GM12878 (cell line): ENCODE results near the gene RASAL1. TPM values are rescaled to one million over a fixed set of nuclear protein-coding genes. Genes with fewer than 3 reads are reported as not detected.
A peak's percentile ranks its signal among the peaks of the same experiment; 100 is the strongest.

Source experiments
- IRF3 ChIP-seq: fragments of 450-650 bp; IDR thresholded peaks from 2 replicates; pipeline ENCODE4 v1.6.1; 2014; ENCODE audit warnings: mild to moderate bottlenecking
- NBN ChIP-seq: fragments of 450-650 bp; IDR thresholded peaks from 2 replicates; pipeline ENCODE4 v1.6.1; 2016
- SMARCA5 ChIP-seq: fragments of 450-650 bp; IDR thresholded peaks from 2 replicates; pipeline ENCODE4 v1.6.1; 2017; ENCODE audit warnings: mild to moderate bottlenecking
- microRNA-seq: library from miRNA; unstranded; fragments of <30 nt; microRNA quantifications from one replicate; pipeline ENCODE4, GENCODE V29; 2018
- polyA plus RNA-seq, 11 experiments: library from polyadenylated mRNA; depleted of rRNA in 4 of 11; unstranded in 6 of 11; stranded (reverse) in 5 of 11; fragments of >200 nt; fragmentation: Nextera tagmentation in 4 of 11; fragmentation: Illumina TruSeq in 1 of 11; extraction: Ambion mirVana in 4 of 11; extraction: Trizol in 1 of 11; gene quantifications; 1 replicate in 1 of 11; 2 replicates in 10 of 11; pipeline versions ENCODE4 v1.2.1 to v1.2.3, GENCODE V29; 2011 to 2016; ENCODE audit warnings: inconsistent platforms in 2 of 11, missing spikeins in 2 of 11, low read depth in 1 of 11
- small RNA-seq: library from RNA; depleted of rRNA; stranded (forward); fragments of <200 nt; gene quantifications from one replicate; pipeline ENCODE3, GENCODE V24; 2014
- total RNA-seq, 4 experiments: library from RNA; depleted of rRNA in 3 of 4; stranded (reverse); fragments of >200 nt in 3 of 4; fragmentation: Illumina TruSeq in 1 of 4; extraction: Trizol in 1 of 4; gene quantifications; 2 replicates each; pipeline versions ENCODE4 v1.2.1 to v1.2.3, GENCODE V29; 2013 to 2021

The RASAL1 gene
- total and polyA plus RNA-seq, 10 of the 15 experiments (the other 5 are each of a cell fraction or from before 2014, with no cell fraction given), result 0.12 to 1.0 (median 0.52) TPM; not detected in 6

- TF ChIP-seq IRF3 (no peak), NBN (0 out of 2 replicates have a peak, but pooled peaks have one; percentile 27), SMARCA5 (peak; percentile 21; the same call in 1 of the 2 replicates)
These were observed 85.4 kb downstream of the RASAL1 start (continued) for GRCh38 chr12:113049976-113050742.

Small RNAs within 50 kb of the gene (microRNA-seq; reads per million reads assigned to microRNA genes)
- not detected for gene MIR7106

Small RNAs within 50 kb of the gene (small RNA-seq; reads per million reads assigned to genes)
- not detected for gene MIR7106
- gene RF00019, result not detected

Other genes with a start within 250 kb of the RASAL1 start
Only the 7 nearest of the 10 such genes appear.
- 22.2 and 28.5 TPM in 2 replicates for gene OAS3, start 197.3 kb downstream of the RASAL1 start, total RNA-seq (2014; rRNA removed)
- gene OAS3, start 197.3 kb downstream of the RASAL1 start, total RNA-seq (2014; rRNA removed; fragmentation: Illumina TruSeq; extraction: Trizol), result 13.8 and 16.4 TPM in 2 replicates
- 39.0 and 44.0 TPM in 2 replicates for gene OAS3, start 197.3 kb downstream of the RASAL1 start, total RNA-seq (2021)
- 62.6 and 107 TPM in 2 replicates for gene OAS3, start 197.3 kb downstream of the RASAL1 start, polyA plus RNA-seq (2011; rRNA removed)
- 30.1 and 30.7 TPM in 2 replicates for gene OAS3, start 197.3 kb downstream of the RASAL1 start, polyA plus RNA-seq (2014; fragmentation: Illumina TruSeq; extraction: Trizol)
- 1 to 10 TPM; 5.1 to 5.9 TPM for gene OAS3, start 197.3 kb downstream of the RASAL1 start, polyA plus RNA-seq (2014; fragmentation: Nextera tagmentation; extraction: Ambion mirVana)
- gene OAS3, start 197.3 kb downstream of the RASAL1 start, polyA plus RNA-seq (2014; rRNA removed), result 27.8 and 30.9 TPM in 2 replicates
- gene OAS3, start 197.3 kb downstream of the RASAL1 start, polyA plus RNA-seq (2016; fragmentation: Nextera tagmentation; extraction: Ambion mirVana), result 10 to 100 TPM; 10.8 to 11.0 TPM
- gene OAS2, start 157.2 kb downstream of the RASAL1 start, total RNA-seq (2014; rRNA removed), result 90.7 and 125 TPM in 2 replicates
- 105 and 113 TPM in 2 replicates for gene OAS2, start 157.2 kb downstream of the RASAL1 start, total RNA-seq (2014; rRNA removed; fragmentation: Illumina TruSeq; extraction: Trizol)
- 89.7 and 102 TPM in 2 replicates for gene OAS2, start 157.2 kb downstream of the RASAL1 start, total RNA-seq (2021)
- gene OAS2, start 157.2 kb downstream of the RASAL1 start, polyA plus RNA-seq (2011; rRNA removed), result 290 and 350 TPM in 2 replicates
- 133 and 223 TPM in 2 replicates for gene OAS2, start 157.2 kb downstream of the RASAL1 start, polyA plus RNA-seq (2014; fragmentation: Illumina TruSeq; extraction: Trizol)
- 10 to 100 TPM; 32.4 to 43.4 TPM for gene OAS2, start 157.2 kb downstream of the RASAL1 start, polyA plus RNA-seq (2014; fragmentation: Nextera tagmentation; extraction: Ambion mirVana)
- 81.0 and 92.9 TPM in 2 replicates for gene OAS2, start 157.2 kb downstream of the RASAL1 start, polyA plus RNA-seq (2014; rRNA removed)
- gene OAS2, start 157.2 kb downstream of the RASAL1 start, polyA plus RNA-seq (2016; fragmentation: Nextera tagmentation; extraction: Ambion mirVana), result 10 to 100 TPM; 51.5 to 51.6 TPM
- 0.87 and 0.96 TPM in 2 replicates for gene DTX1, start 79.0 kb downstream of the RASAL1 start, total RNA-seq (2014; rRNA removed)
- 0.37 and 0.49 TPM in 2 replicates for gene DTX1, start 79.0 kb downstream of the RASAL1 start, total RNA-seq (2014; rRNA removed; fragmentation: Illumina TruSeq; extraction: Trizol)
- 2.3 and 2.8 TPM in 2 replicates for gene DTX1, start 79.0 kb downstream of the RASAL1 start, total RNA-seq (2021)
- gene DTX1, start 79.0 kb downstream of the RASAL1 start, polyA plus RNA-seq (2011; rRNA removed), result 0.62 and 0.83 TPM in 2 replicates
- gene DTX1, start 79.0 kb downstream of the RASAL1 start, polyA plus RNA-seq (2014; fragmentation: Illumina TruSeq; extraction: Trizol), result 0.46 and 1.1 TPM in 2 replicates
- under 1 TPM; 0.13 to 0.32 TPM for gene DTX1, start 79.0 kb downstream of the RASAL1 start, polyA plus RNA-seq (2014; fragmentation: Nextera tagmentation; extraction: Ambion mirVana)
- 1.2 and 1.3 TPM in 2 replicates for gene DTX1, start 79.0 kb downstream of the RASAL1 start, polyA plus RNA-seq (2014; rRNA removed)
- under 1 TPM; 0.09 to 0.33 TPM for gene DTX1, start 79.0 kb downstream of the RASAL1 start, polyA plus RNA-seq (2016; fragmentation: Nextera tagmentation; extraction: Ambion mirVana)
- not detected in 2 replicates for gene CFAP73, start 14.0 kb upstream of the RASAL1 start, total RNA-seq (2014; rRNA removed)
- not detected in 2 replicates for gene CFAP73, start 14.0 kb upstream of the RASAL1 start, total RNA-seq (2014; rRNA removed; fragmentation: Illumina TruSeq; extraction: Trizol)
- gene CFAP73, start 14.0 kb upstream of the RASAL1 start, total RNA-seq (2021), result 0.18 TPM in 1 of 2 replicates, not detected in the other
- gene CFAP73, start 14.0 kb upstream of the RASAL1 start, polyA plus RNA-seq (2011; rRNA removed), result not detected in 2 replicates
- gene CFAP73, start 14.0 kb upstream of the RASAL1 start, polyA plus RNA-seq (2014; fragmentation: Illumina TruSeq; extraction: Trizol), result not detected in 2 replicates
- not detected for gene CFAP73, start 14.0 kb upstream of the RASAL1 start, polyA plus RNA-seq (2014; fragmentation: Nextera tagmentation; extraction: Ambion mirVana)
- not detected in 2 replicates for gene CFAP73, start 14.0 kb upstream of the RASAL1 start, polyA plus RNA-seq (2014; rRNA removed)
- not detected for gene CFAP73, start 14.0 kb upstream of the RASAL1 start, polyA plus RNA-seq (2016; fragmentation: Nextera tagmentation; extraction: Ambion mirVana)
- gene DDX54, start 49.7 kb upstream of the RASAL1 start, total RNA-seq (2014; rRNA removed), result 44.3 and 58.9 TPM in 2 replicates
- 24.7 and 28.8 TPM in 2 replicates for gene DDX54, start 49.7 kb upstream of the RASAL1 start, total RNA-seq (2014; rRNA removed; fragmentation: Illumina TruSeq; extraction: Trizol)
- gene DDX54, start 49.7 kb upstream of the RASAL1 start, total RNA-seq (2021), result 94.6 and 115 TPM in 2 replicates
- 37.5 and 73.2 TPM in 2 replicates for gene DDX54, start 49.7 kb upstream of the RASAL1 start, polyA plus RNA-seq (2011; rRNA removed)
- 6.2 and 27.9 TPM in 2 replicates for gene DDX54, start 49.7 kb upstream of the RASAL1 start, polyA plus RNA-seq (2014; fragmentation: Illumina TruSeq; extraction: Trizol)
- gene DDX54, start 49.7 kb upstream of the RASAL1 start, polyA plus RNA-seq (2014; fragmentation: Nextera tagmentation; extraction: Ambion mirVana), result 1 to 10 TPM; 1.9 to 8.6 TPM
- gene DDX54, start 49.7 kb upstream of the RASAL1 start, polyA plus RNA-seq (2014; rRNA removed), result 53.7 and 67.0 TPM in 2 replicates
- 10 to 100 TPM; 69.7 to 71.9 TPM for gene DDX54, start 49.7 kb upstream of the RASAL1 start, polyA plus RNA-seq (2016; fragmentation: Nextera tagmentation; extraction: Ambion mirVana)
- gene RITA1, start 50.0 kb upstream of the RASAL1 start, total RNA-seq (2014; rRNA removed), result 32.8 and 39.6 TPM in 2 replicates
- gene RITA1, start 50.0 kb upstream of the RASAL1 start, total RNA-seq (2014; rRNA removed; fragmentation: Illumina TruSeq; extraction: Trizol), result 16.3 and 18.9 TPM in 2 replicates
- gene RITA1, start 50.0 kb upstream of the RASAL1 start, total RNA-seq (2021), result 29.2 and 31.4 TPM in 2 replicates
- 15.2 and 19.9 TPM in 2 replicates for gene RITA1, start 50.0 kb upstream of the RASAL1 start, polyA plus RNA-seq (2011; rRNA removed)
- gene RITA1, start 50.0 kb upstream of the RASAL1 start, polyA plus RNA-seq (2014; fragmentation: Illumina TruSeq; extraction: Trizol), result 5.3 and 13.7 TPM in 2 replicates
- gene RITA1, start 50.0 kb upstream of the RASAL1 start, polyA plus RNA-seq (2014; fragmentation: Nextera tagmentation; extraction: Ambion mirVana), result 1 to 10 TPM; 2.3 to 6.4 TPM
- gene RITA1, start 50.0 kb upstream of the RASAL1 start, polyA plus RNA-seq (2014; rRNA removed), result 27.3 and 29.8 TPM in 2 replicates
- gene RITA1, start 50.0 kb upstream of the RASAL1 start, polyA plus RNA-seq (2016; fragmentation: Nextera tagmentation; extraction: Ambion mirVana), result 10 to 100 TPM; 37.4 to 39.9 TPM
- 10.3 and 10.4 TPM in 2 replicates for gene TPCN1, start 85.7 kb upstream of the RASAL1 start, total RNA-seq (2014; rRNA removed)
- 7.0 and 8.0 TPM in 2 replicates for gene TPCN1, start 85.7 kb upstream of the RASAL1 start, total RNA-seq (2014; rRNA removed; fragmentation: Illumina TruSeq; extraction: Trizol)
- gene TPCN1, start 85.7 kb upstream of the RASAL1 start, total RNA-seq (2021), result 26.6 and 30.9 TPM in 2 replicates
- gene TPCN1, start 85.7 kb upstream of the RASAL1 start, polyA plus RNA-seq (2011; rRNA removed), result 12.8 and 21.7 TPM in 2 replicates
- gene TPCN1, start 85.7 kb upstream of the RASAL1 start, polyA plus RNA-seq (2014; fragmentation: Illumina TruSeq; extraction: Trizol), result 8.3 and 17.1 TPM in 2 replicates
- gene TPCN1, start 85.7 kb upstream of the RASAL1 start, polyA plus RNA-seq (2014; fragmentation: Nextera tagmentation; extraction: Ambion mirVana), result 1 to 10 TPM in 1 of 2 experiments, under 1 TPM in 1; 0.79 to 1.0 TPM
- 24.4 and 26.4 TPM in 2 replicates for gene TPCN1, start 85.7 kb upstream of the RASAL1 start, polyA plus RNA-seq (2014; rRNA removed)
- gene TPCN1, start 85.7 kb upstream of the RASAL1 start, polyA plus RNA-seq (2016; fragmentation: Nextera tagmentation; extraction: Ambion mirVana), result 10 to 100 TPM; 22.6 to 24.8 TPM